Keratinocyte (primary cell): ENCODE results near the gene TRIM47. TPM values are rescaled to one million over a fixed set of nuclear protein-coding genes. Genes with fewer than 3 reads are reported as not detected.

ENCODE experiments used
- DNase-seq: peaks from one replicate; pipeline ENCODE4 v3.0.0-alpha.2; 2011; ENCODE audit warnings: low read depth, missing footprints, low spot score
- FAIRE-seq: peaks from 2 replicates; lab custom pipeline; 2011; peaks lifted over from hg19 to GRCh38; lab: Jason Lieb, UNC
- H2AFZ ChIP-seq: 2 replicates; pipeline ENCODE4 v1.6.0; 2012; ENCODE audit warnings: low read length, control low read depth, inconsistent platforms; ENCODE audit not compliant: control insufficient read depth
- H3K27ac ChIP-seq: 2 replicates; pipeline ENCODE4 v1.5.1; 2011; ENCODE audit warnings: low read length; ENCODE audit not compliant: control insufficient read depth, insufficient read depth
- H3K27me3 ChIP-seq: 3 replicates; pipeline ENCODE4 v1.6.0; 2011; ENCODE audit warnings: low read length; ENCODE audit not compliant: control insufficient read depth, insufficient read depth; ENCODE audit errors: extremely low read depth
- H3K36me3 ChIP-seq, 2 experiments: 2 replicates in 1 of 2; 3 replicates in 1 of 2; pipeline ENCODE4 v1.5.1; 2011; ENCODE audit warnings: low read length in 2 of 2, mild to moderate bottlenecking in 1 of 2; ENCODE audit not compliant: control insufficient read depth in 2 of 2, insufficient read depth in 2 of 2; ENCODE audit errors: extremely low read depth in 1 of 2
- H3K4me1 ChIP-seq: 3 replicates; pipeline ENCODE4 v1.5.1; 2011; ENCODE audit warnings: low read length; ENCODE audit not compliant: control insufficient read depth, insufficient read depth; ENCODE audit errors: extremely low read depth
- H3K4me2 ChIP-seq: 3 replicates; pipeline ENCODE4 v1.6.0; 2011; ENCODE audit warnings: low read depth, low read length; ENCODE audit not compliant: control insufficient read depth, insufficient read depth; ENCODE audit errors: extremely low read depth
- H3K4me3 ChIP-seq, 3 experiments: fragments of 200-600 bp in 1 of 3; sonication (generic) in 1 of 3; 2 replicates in 2 of 3; 3 replicates in 1 of 3; pipeline ENCODE4 v1.5.1; 2011 to 2016; ENCODE audit warnings: low read length in 3 of 3, mild to moderate bottlenecking in 3 of 3, control low read depth in 2 of 3, inconsistent platforms in 1 of 3, low read depth in 1 of 3, mixed read lengths in 1 of 3, mixed run types in 1 of 3, moderate library complexity in 1 of 3; ENCODE audit not compliant: control insufficient read depth in 2 of 3, insufficient read depth in 2 of 3; ENCODE audit errors: extremely low read depth in 1 of 3
- H3K79me2 ChIP-seq: 2 replicates; pipeline ENCODE4 v1.6.0; 2012; ENCODE audit warnings: low read length; ENCODE audit not compliant: control insufficient read depth, insufficient read depth
- H3K9ac ChIP-seq: 3 replicates; pipeline ENCODE4 v1.6.0; 2011; ENCODE audit warnings: low read length; ENCODE audit not compliant: control insufficient read depth, insufficient read depth; ENCODE audit errors: extremely low read depth
- H3K9me1 ChIP-seq: 3 replicates; pipeline ENCODE4 v1.6.0; 2011; ENCODE audit warnings: low read length; ENCODE audit not compliant: control insufficient read depth, insufficient read depth; ENCODE audit errors: extremely low read depth
- H3K9me3 ChIP-seq: 2 replicates; pipeline ENCODE4 v1.5.1; 2012; ENCODE audit warnings: low read depth, low read length; ENCODE audit not compliant: control insufficient read depth
- H4K20me1 ChIP-seq: 3 replicates; pipeline ENCODE4 v1.6.0; 2011; ENCODE audit warnings: low read length; ENCODE audit not compliant: control insufficient read depth, insufficient read depth; ENCODE audit errors: extremely low read depth
- CTCF ChIP-seq, 3 experiments: IDR thresholded peaks in 1 of 3; conservative IDR thresholded peaks in 1 of 3; optimal IDR thresholded peaks in 1 of 3; 2 replicates in 2 of 3; 3 replicates in 1 of 3; pipeline versions ENCODE3 to v1.5.1; 2011; ENCODE audit warnings: low read length in 3 of 3, mild to moderate bottlenecking in 3 of 3, moderate library complexity in 2 of 3, control low read depth in 1 of 3, inconsistent platforms in 1 of 3; ENCODE audit not compliant: insufficient read depth in 2 of 3; ENCODE audit errors: extremely low read depth in 1 of 3
- EZH2 ChIP-seq: IDR thresholded peaks from one replicate; pipeline ENCODE4 v1.6.1; 2012; ENCODE audit warnings: inconsistent platforms, mild to moderate bottlenecking, low read length, moderate library complexity
- dilution Hi-C: fragments of 300-500 bp; cut with MboI; formaldehyde crosslinking; loops from one replicate; pipeline ENCODE4 v1.7.0; 2020; ENCODE audit warnings: low sequenced_read_pairs; ENCODE audit not compliant: extremely low pct_ligation_motif_present
- polyA plus RNA-seq, 5 experiments: library from polyadenylated mRNA; depleted of rRNA in 3 of 5; stranded (reverse) in 3 of 5; stranded (forward) in 1 of 5; unstranded in 1 of 5; fragments of >200 nt; gene quantifications; 1 replicate in 1 of 5; 2 replicates in 3 of 5; 3 replicates in 1 of 5; pipeline versions ENCODE4 v1.2.1 to v1.2.3, GENCODE V29; 2011 to 2012; ENCODE audit warnings: missing spikeins in 2 of 5, low read depth in 1 of 5, low replicate concordance in 1 of 5

Gene TRIM47
- polyA plus RNA-seq, 1 donor (not counting 4 experiments of a cell fraction or from before 2014, with no cell fraction given) = 9.4 TPM

DNA sequence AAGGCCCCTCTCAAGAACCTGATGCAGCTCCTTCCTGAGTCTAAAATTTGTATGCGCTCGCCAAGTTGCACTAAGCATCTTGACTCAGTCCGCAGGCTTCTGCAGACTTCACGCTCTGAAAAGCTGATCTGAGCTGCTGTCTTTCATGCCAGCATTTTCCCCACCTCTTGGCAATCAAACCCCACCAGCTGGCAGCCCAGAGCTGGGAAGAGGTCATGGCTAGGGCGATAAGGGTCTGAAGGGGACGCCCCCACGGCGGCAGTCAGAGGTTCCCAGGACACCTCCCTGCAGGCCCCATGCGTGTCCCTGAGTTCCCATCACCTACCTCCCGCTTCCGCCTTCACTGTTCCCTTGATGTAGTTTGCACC, 29.1 kb downstream of the TRIM47 start:
- H3K9ac ChIP-seq = no peak overlapping the region
- H4K20me1 ChIP-seq = no peaks in the 10 kb centered on the region
- no peak for DNase-seq
- no peaks in the 10 kb centered on the region for H3K9me1 ChIP-seq
- no peak overlapping the region for H3K27ac ChIP-seq
- no peak overlapping the region for H2AFZ ChIP-seq
- dilution Hi-C loops = no loop called here
- peaks cover 24 to 37% of the 10 kb centered on the region in 2 experiments for H3K36me3 ChIP-seq
- no peak overlapping the region for H3K4me3 ChIP-seq
- no peaks in the 10 kb centered on the region for H3K27me3 ChIP-seq
- H3K4me1 ChIP-seq = peaks cover 27% of the 10 kb centered on the region
- no peak overlapping the region for H3K4me2 ChIP-seq
- H3K79me2 ChIP-seq = peaks cover 10% of the 10 kb centered on the region
- no peaks in the 10 kb centered on the region for H3K9me3 ChIP-seq
- no peak for TF ChIP-seq CTCF (optimal IDR thresholded peaks at IDR 0.05 in 1 of 3, IDR thresholded peaks at IDR 0.05 in 1 of 3, conservative IDR thresholded peaks at IDR 0.05 in 1 of 3; ENCODE audit: extremely low read depth in 1 of 3, insufficient read depth in 2 of 3, low read length in 3 of 3)
- no peak for TF ChIP-seq EZH2
- no peak for FAIRE-seq

DNA sequence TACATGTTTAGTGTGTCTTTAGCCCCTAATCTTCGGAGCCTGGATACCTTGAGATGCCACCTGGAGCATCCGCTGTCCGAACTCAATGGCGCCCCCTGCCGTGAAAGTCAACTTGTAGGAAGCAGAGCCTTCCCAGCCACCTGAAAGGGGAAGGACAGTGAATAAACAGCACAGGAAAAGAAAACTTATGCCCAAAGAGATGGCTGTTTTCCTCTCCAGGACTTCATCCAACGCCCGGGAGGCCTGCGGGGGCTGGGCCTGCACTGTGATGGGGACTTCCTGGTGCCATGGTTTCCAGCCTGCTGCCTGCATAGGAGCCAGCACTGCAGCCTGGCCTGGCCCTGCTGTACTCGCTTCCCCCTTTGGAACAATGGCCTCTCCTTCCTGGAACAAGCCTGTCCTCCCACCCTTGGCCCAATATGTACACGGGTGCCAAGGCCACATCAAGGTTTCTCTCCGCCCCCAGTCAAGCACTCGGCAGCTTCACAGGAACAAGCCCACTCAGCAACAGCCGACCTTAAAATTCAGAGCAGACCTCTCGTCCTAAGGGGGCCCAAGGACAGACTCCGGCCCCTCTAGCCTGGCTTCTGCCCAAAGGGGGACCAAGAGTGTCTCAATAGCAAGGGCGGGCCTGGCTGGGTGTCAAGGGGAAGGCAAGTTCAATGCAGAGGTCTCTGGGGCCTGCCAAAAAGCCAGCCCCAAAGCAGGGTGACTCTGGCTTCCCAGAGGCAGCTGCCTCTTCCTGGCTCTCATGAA, 29.7 kb downstream of the TRIM47 start:
- FAIRE-seq = no peak
- H3K4me1 ChIP-seq = peaks cover 26% of the 10 kb centered on the region

More for the DNA sequence above, 29.7 kb downstream of the TRIM47 start:
- H3K36me3 ChIP-seq = peaks cover 24 to 37% of the 10 kb centered on the region in 2 experiments
- no peak overlapping the region for H3K9ac ChIP-seq
- H3K9me3 ChIP-seq = no peaks in the 10 kb centered on the region
- TF ChIP-seq CTCF (optimal IDR thresholded peaks at IDR 0.05 in 1 of 3, IDR thresholded peaks at IDR 0.05 in 1 of 3, conservative IDR thresholded peaks at IDR 0.05 in 1 of 3; ENCODE audit: extremely low read depth in 1 of 3, insufficient read depth in 2 of 3, low read length in 3 of 3) (peak; percentile 78 to 92 (median 87)), EZH2 (no peak)
- no peak for DNase-seq
- H3K9me1 ChIP-seq = no peaks in the 10 kb centered on the region
- no peak overlapping the region for H3K4me2 ChIP-seq
- no peak overlapping the region for H3K4me3 ChIP-seq
- H3K27ac ChIP-seq = no peak overlapping the region
- H2AFZ ChIP-seq = no peak overlapping the region
- H3K27me3 ChIP-seq = no peaks in the 10 kb centered on the region
- H3K79me2 ChIP-seq = peaks cover 10% of the 10 kb centered on the region
- H4K20me1 ChIP-seq = no peaks in the 10 kb centered on the region
- dilution Hi-C loops = no loop called here
